DND-41 (cell line): ENCODE results near the gene PDLIM5.

ENCODE experiments used
- CTCF ChIP-seq: IDR thresholded peaks from 2 replicates; pipeline ENCODE4 v1.5.1; 2012; ENCODE audit warnings: borderline replicate concordance, low read length, moderate library complexity, mild to moderate bottlenecking; ENCODE audit not compliant: poor library complexity, severe bottlenecking; ENCODE audit errors: extremely low read depth
- EZH2 ChIP-seq: IDR thresholded peaks from 3 replicates; pipeline ENCODE4 v1.6.1; 2012; ENCODE audit warnings: borderline replicate concordance, low read depth, mild to moderate bottlenecking, moderate library complexity, low read length, inconsistent platforms; ENCODE audit not compliant: severe bottlenecking

- TF ChIP-seq EZH2 (no peak), CTCF (no peak)
These were observed 99.1 kb downstream of the PDLIM5 start for GRCh38 chr4:94550851-94551250.
